H1 (cell line): ENCODE results near the gene ELL. TPM values are rescaled to one million over a fixed set of nuclear protein-coding genes. Genes with fewer than 3 reads are reported as not detected.

Source experiments
- MAX ChIP-seq: IDR thresholded peaks from 2 replicates; pipeline ENCODE4 v1.6.1; 2012; ENCODE audit warnings: inconsistent platforms
- POLR2A ChIP-seq, 2 experiments: IDR thresholded peaks; 1 replicate in 1 of 2; 2 replicates in 1 of 2; pipeline ENCODE4 v1.6.1; 2011; ENCODE audit warnings: low read depth in 2 of 2, low read length in 2 of 2, mild to moderate bottlenecking in 2 of 2; ENCODE audit errors: control extremely low read depth in 1 of 2
- polyA plus RNA-seq, 7 experiments: library from polyadenylated mRNA; depleted of rRNA in 3 of 7; stranded (reverse) in 5 of 7; unstranded in 2 of 7; fragments of >200 nt in 5 of 7; fragments of 200-250 nt in 2 of 7; gene quantifications; 1 replicate in 5 of 7; 2 replicates in 1 of 7; 4 replicates in 1 of 7; pipeline versions ENCODE4 v1.2.1 to v1.2.3, GENCODE V29; 2011 to 2013; ENCODE audit warnings: missing spikeins in 2 of 7, mixed read lengths in 2 of 7
- total RNA-seq: library from RNA; stranded (reverse); fragmentation: NEBNext Ultra II Directional; extraction: Animal tissue kit (Norgen Biotek cat#: 25700); gene quantifications from 2 replicates; pipeline ENCODE4 v1.2.1, GENCODE V29; 2021

The ELL gene
- total and polyA plus RNA-seq, 2 of the 8 experiments (the other 6 are each of a cell fraction or from before 2014, with no cell fraction given), result 5.2 to 10.5 TPM

DNA sequence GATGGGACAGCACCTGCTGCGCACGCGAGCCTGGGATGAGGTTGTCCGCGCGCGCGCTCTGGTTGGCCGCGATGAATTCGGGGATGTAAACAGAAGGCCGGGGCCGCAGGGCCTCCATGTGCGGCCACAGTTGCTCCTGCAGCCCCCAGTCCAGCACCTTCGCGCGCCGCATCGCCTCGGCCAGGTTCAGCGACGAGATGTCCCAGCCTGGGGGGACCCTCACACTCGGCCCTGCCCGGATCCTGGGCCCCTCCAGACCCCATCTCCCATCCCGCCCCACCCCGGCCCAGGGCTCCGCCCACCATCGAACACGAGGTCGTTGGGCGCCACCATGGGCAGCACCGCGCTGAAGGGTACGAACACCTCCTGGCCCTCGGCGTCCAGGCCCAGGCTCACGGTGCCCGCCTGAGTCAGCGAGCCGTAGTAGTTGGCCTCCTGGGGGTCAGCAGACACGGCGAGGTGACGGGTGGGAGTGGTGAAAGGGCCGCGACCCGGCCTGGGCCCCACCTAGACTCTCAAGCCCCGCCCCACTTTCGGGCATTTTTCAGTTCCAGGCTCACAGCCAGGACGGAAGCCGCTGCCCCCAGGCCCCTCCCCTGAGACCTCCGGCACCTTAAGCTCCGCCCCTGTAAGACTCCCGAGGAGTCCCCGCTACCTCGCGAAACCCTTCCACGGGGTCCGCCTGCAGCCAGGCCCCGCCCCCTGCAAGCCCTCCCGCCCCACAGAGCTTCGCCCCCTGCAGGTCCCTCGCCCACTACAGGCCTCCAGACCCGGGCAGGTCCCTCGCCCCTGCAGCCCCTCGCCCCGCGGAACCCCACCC is 85.0 kb downstream of the ELL start (continued):
- TF ChIP-seq MAX, result peak; percentile 73; the same call in 1 of the 2 replicates
- peak in 1 of 2 experiments; percentile 33; a peak in 2 of 3 replicates for TF ChIP-seq POLR2A (IDR thresholded peaks at IDR 0.05; ENCODE audit: control extremely low read depth in 1 of 2, low read depth in 2 of 2, low read length in 2 of 2)
